ENCODE measurements around the gene CDK5. TPM values are rescaled to one million over a fixed set of nuclear protein-coding genes. Genes with fewer than 3 reads are reported as not detected.

Gene CDK5
- total RNA-seq, 1 donor from 2014 or later: 47.9 TPM

- TF ChIP-seq, protein P1, sequence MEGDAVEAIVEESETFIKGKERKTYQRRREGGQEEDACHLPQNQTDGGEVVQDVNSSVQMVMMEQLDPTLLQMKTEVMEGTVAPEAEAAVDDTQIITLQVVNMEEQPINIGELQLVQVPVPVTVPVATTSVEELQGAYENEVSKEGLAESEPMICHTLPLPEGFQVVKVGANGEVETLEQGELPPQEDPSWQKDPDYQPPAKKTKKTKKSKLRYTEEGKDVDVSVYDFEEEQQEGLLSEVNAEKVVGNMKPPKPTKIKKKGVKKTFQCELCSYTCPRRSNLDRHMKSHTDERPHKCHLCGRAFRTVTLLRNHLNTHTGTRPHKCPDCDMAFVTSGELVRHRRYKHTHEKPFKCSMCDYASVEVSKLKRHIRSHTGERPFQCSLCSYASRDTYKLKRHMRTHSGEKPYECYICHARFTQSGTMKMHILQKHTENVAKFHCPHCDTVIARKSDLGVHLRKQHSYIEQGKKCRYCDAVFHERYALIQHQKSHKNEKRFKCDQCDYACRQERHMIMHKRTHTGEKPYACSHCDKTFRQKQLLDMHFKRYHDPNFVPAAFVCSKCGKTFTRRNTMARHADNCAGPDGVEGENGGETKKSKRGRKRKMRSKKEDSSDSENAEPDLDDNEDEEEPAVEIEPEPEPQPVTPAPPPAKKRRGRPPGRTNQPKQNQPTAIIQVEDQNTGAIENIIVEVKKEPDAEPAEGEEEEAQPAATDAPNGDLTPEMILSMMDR (IDR thresholded peaks at IDR 0.05; ENCODE audit: insufficient read depth, low read depth, low read length): no peak
- no peak for TF ChIP-seq EZH2 (IDR thresholded peaks at IDR 0.05; ENCODE audit: insufficient read depth, low read length)
- peaks cover 33% of the 10 kb centered on the region for H3K4me1 ChIP-seq (ENCODE audit: insufficient read depth, low read length)
- H2AFZ ChIP-seq (ENCODE audit: low read depth, low read length): no peak overlapping the region
- no peak for DNase-seq (ENCODE audit: low read depth)
- no peaks in the 10 kb centered on the region for H3K27me3 ChIP-seq (ENCODE audit: insufficient read depth, low read length)
- H3K9me3 Mint-ChIP-seq (ENCODE audit: unreplicated experiment): no peaks in the 10 kb centered on the region
- peaks cover 19% of the 10 kb centered on the region for H3K4me1 Mint-ChIP-seq (ENCODE audit: low read depth, unreplicated experiment)
- H3K36me3 Mint-ChIP-seq (ENCODE audit: low read depth, unreplicated experiment): peaks cover 14% of the 10 kb centered on the region
- H3K9me3 ChIP-seq (ENCODE audit: insufficient read depth, low read depth, low read length): no peaks in the 10 kb centered on the region
- peak overlapping the region; percentile 70 for H3K4me3 Mint-ChIP-seq (ENCODE audit: unreplicated experiment)
- FAIRE-seq: no peak
- no peak overlapping the region for H3K4me2 ChIP-seq (ENCODE audit: low read length)
- peak overlapping the region; percentile 34 for H3K27ac Mint-ChIP-seq (ENCODE audit: unreplicated experiment)
- H3K79me2 ChIP-seq (ENCODE audit: insufficient read depth, low read length): peaks cover 43% of the 10 kb centered on the region
- peak overlapping the region; percentile 14 for H3K9ac ChIP-seq (ENCODE audit: low read length)
- no peak overlapping the region for H3K4me3 ChIP-seq (ENCODE audit: insufficient read depth, low read depth, low read length)
- no peaks in the 10 kb centered on the region for H3K27me3 Mint-ChIP-seq (ENCODE audit: low read depth, unreplicated experiment)
- H4K20me1 ChIP-seq (ENCODE audit: insufficient read depth, low read length): peaks cover 56% of the 10 kb centered on the region
- no peak overlapping the region for H3K27ac ChIP-seq (ENCODE audit: low read depth, low read length)
- peaks cover 16% of the 10 kb centered on the region for H3K36me3 ChIP-seq (ENCODE audit: insufficient read depth, low read length)
Observed at GRCh38 chr7:151077705-151078232, 20.1 kb upstream of the CDK5 start.

DNA sequence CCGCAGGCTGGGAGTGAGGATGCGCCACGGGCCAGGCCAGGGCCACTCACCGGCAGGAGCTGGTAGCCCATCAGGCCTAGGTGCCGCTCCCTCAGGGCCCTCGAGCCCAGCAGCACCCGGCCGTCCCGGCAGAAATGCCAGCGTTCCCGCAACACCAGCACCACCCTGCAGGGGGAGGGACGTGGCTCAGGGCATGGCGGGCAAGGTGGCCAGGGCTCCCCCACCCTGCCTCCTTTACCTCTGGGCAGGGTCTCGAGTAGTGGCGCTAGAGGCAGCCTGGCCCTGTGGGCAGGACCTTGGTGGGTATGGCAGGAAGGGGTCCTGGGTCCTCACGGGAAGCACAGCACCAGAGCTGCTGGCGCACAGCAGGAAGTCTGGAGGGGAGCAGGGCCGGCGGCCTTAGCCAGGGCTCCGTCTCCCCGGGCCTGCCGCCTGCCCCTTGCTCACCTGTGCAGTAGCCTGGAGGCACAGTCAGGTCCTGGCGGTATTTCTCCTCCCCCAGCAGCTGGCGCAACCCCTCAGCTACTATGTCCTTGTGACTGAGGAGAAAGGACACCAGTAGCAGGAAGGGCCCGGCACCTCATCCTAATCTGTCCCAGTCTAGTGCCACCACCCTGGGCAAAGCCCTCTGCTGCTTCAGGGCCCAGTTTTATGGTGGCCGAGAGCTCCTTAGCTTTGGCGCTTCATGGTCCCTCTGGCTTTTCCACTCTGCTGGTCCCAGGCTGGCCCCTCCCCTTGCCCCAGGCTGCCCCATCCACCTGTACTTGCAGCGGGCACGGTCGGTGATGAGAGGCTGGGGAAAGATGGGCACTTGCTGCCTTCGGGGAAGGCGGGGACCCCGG is 19.4 kb upstream of the CDK5 start:
- Histone ChIP-seq H4K20me1 (ENCODE audit: insufficient read depth, low read length) (peaks cover 56% of the 10 kb centered on the region), H3K4me3 (ENCODE audit: insufficient read depth, low read depth, low read length) (no peak overlapping the region), H3K4me2 (ENCODE audit: low read length) (no peak overlapping the region), H3K9me3 (ENCODE audit: insufficient read depth, low read depth, low read length) (no peaks in the 10 kb centered on the region), H3K27ac (ENCODE audit: low read depth, low read length) (no peak overlapping the region), H3K9ac (ENCODE audit: low read length) (no peak overlapping the region), H3K27me3 (ENCODE audit: insufficient read depth, low read length) (no peaks in the 10 kb centered on the region), H3K36me3 (ENCODE audit: insufficient read depth, low read length) (peaks cover 18% of the 10 kb centered on the region), H3K4me1 (ENCODE audit: insufficient read depth, low read length) (peaks cover 27% of the 10 kb centered on the region), H2AFZ (ENCODE audit: low read depth, low read length) (no peak overlapping the region), H3K79me2 (ENCODE audit: insufficient read depth, low read length) (peaks cover 36% of the 10 kb centered on the region)
- no peak overlapping the region for H3K27ac Mint-ChIP-seq (ENCODE audit: unreplicated experiment)
- no peaks in the 10 kb centered on the region for H3K9me3 Mint-ChIP-seq (ENCODE audit: unreplicated experiment)
- FAIRE-seq (no peak), DNase-seq (ENCODE audit: low read depth) (no peak)
- no peaks in the 10 kb centered on the region for H3K27me3 Mint-ChIP-seq (ENCODE audit: low read depth, unreplicated experiment)
- no peak overlapping the region for H3K4me3 Mint-ChIP-seq (ENCODE audit: unreplicated experiment)
- H3K36me3 Mint-ChIP-seq (ENCODE audit: low read depth, unreplicated experiment): peaks cover 14% of the 10 kb centered on the region
- H3K4me1 Mint-ChIP-seq (ENCODE audit: low read depth, unreplicated experiment): peaks cover 16% of the 10 kb centered on the region
- TF ChIP-seq, protein P1 (IDR thresholded peaks at IDR 0.05; ENCODE audit: insufficient read depth, low read depth, low read length): no peak
- TF ChIP-seq EZH2 (IDR thresholded peaks at IDR 0.05; ENCODE audit: insufficient read depth, low read length): no peak
